ENCODE measurements around the gene NAA15.
"Not testable (repeated sequence)": the region's sequence is repeated elsewhere in the genome, so short reads cannot be mapped to it uniquely, and the experiment has no call there.

NAA15 gene

GRCh38 chr4:139454111-139455045 lies 153.1 kb downstream of the NAA15 start, which contains the start of gene RAB33B:
Gene RAB33B, plus strand, starts transcription at chr4:139454121. Its CDS starts 75 bp downstream, at chr4:139454196.
- Histone ChIP-seq H3K9ac (ENCODE audit: low read length) (peak within 1 kb of the TSS; percentile 79), H3K9me3 (ENCODE audit: control insufficient read depth, low read depth, low read length) (no peaks in the 10 kb centered on the region), H3K4me3 (ENCODE audit: low read length) (peak within 1 kb of the TSS; percentile 95), H3K4me1 (ENCODE audit: control insufficient read depth, low read depth, low read length) (peaks cover 19% of the 10 kb centered on the region), H3K36me3 (ENCODE audit: control insufficient read depth, low read depth, low read length) (no peaks in the 10 kb centered on the region), H3K27ac (ENCODE audit: low read length) (peak within 1 kb of the TSS; percentile 63), H3K27me3 (ENCODE audit: control insufficient read depth, insufficient read depth, low read length) (peaks cover 5% of the 10 kb centered on the region)

- Histone ChIP-seq H3K36me3 (ENCODE audit: control insufficient read depth, low read depth, low read length) (no peaks in the 10 kb centered on the region), H3K27me3 (ENCODE audit: control insufficient read depth, insufficient read depth, low read length) (peaks cover 5% of the 10 kb centered on the region), H3K9ac (ENCODE audit: low read length) (no peak overlapping the region), H3K4me3 (ENCODE audit: low read length) (peak overlapping the region; percentile 95), H3K27ac (ENCODE audit: low read length) (no peak overlapping the region), H3K4me1 (ENCODE audit: control insufficient read depth, low read depth, low read length) (peaks cover 22% of the 10 kb centered on the region), H3K9me3 (ENCODE audit: control insufficient read depth, low read depth, low read length) (no peaks in the 10 kb centered on the region)
These were observed 153.8 kb downstream of the NAA15 start for GRCh38 chr4:139455126-139455538.

- no peak overlapping the region for H3K9ac ChIP-seq (ENCODE audit: low read length)
- peaks cover 30% of the 10 kb centered on the region for H3K4me1 ChIP-seq (ENCODE audit: control insufficient read depth, low read depth, low read length)
- no peaks in the 10 kb centered on the region for H3K36me3 ChIP-seq (ENCODE audit: control insufficient read depth, low read depth, low read length)
- no peak overlapping the region for H3K4me3 ChIP-seq (ENCODE audit: low read length)
- H3K27me3 ChIP-seq (ENCODE audit: control insufficient read depth, insufficient read depth, low read length) = peaks cover 5% of the 10 kb centered on the region
- no peak overlapping the region for H3K27ac ChIP-seq (ENCODE audit: low read length)
- H3K9me3 ChIP-seq (ENCODE audit: control insufficient read depth, low read depth, low read length) = no peaks in the 10 kb centered on the region
These were observed 156.0 kb downstream of the NAA15 start for GRCh38 chr4:139457318-139457717.

GRCh38 chr4:139458543-139458942 lies 157.2 kb downstream of the NAA15 start:
- Histone ChIP-seq H3K27me3 (ENCODE audit: control insufficient read depth, insufficient read depth, low read length) (peaks cover 5% of the 10 kb centered on the region), H3K9ac (ENCODE audit: low read length) (no peak overlapping the region), H3K4me3 (ENCODE audit: low read length) (no peak overlapping the region), H3K36me3 (ENCODE audit: control insufficient read depth, low read depth, low read length) (no peaks in the 10 kb centered on the region), H3K9me3 (ENCODE audit: control insufficient read depth, low read depth, low read length) (no peaks in the 10 kb centered on the region), H3K27ac (ENCODE audit: low read length) (no peak overlapping the region), H3K4me1 (ENCODE audit: control insufficient read depth, low read depth, low read length) (peaks cover 25% of the 10 kb centered on the region)

GRCh38 chr4:139458999-139459398 lies 157.7 kb downstream of the NAA15 start:
- peaks cover 25% of the 10 kb centered on the region for H3K4me1 ChIP-seq (ENCODE audit: control insufficient read depth, low read depth, low read length)
- peaks cover 5% of the 10 kb centered on the region for H3K27me3 ChIP-seq (ENCODE audit: control insufficient read depth, insufficient read depth, low read length)
- no peak overlapping the region for H3K9ac ChIP-seq (ENCODE audit: low read length)
- H3K9me3 ChIP-seq (ENCODE audit: control insufficient read depth, low read depth, low read length) = no peaks in the 10 kb centered on the region
- no peak overlapping the region for H3K27ac ChIP-seq (ENCODE audit: low read length)
- H3K36me3 ChIP-seq (ENCODE audit: control insufficient read depth, low read depth, low read length) = no peaks in the 10 kb centered on the region
- no peak overlapping the region for H3K4me3 ChIP-seq (ENCODE audit: low read length)

- Histone ChIP-seq H3K27ac (ENCODE audit: low read length) (no peak overlapping the region), H3K27me3 (ENCODE audit: control insufficient read depth, insufficient read depth, low read length) (no peaks in the 10 kb centered on the region), H3K36me3 (ENCODE audit: control insufficient read depth, low read depth, low read length) (no peaks in the 10 kb centered on the region), H3K9me3 (ENCODE audit: control insufficient read depth, low read depth, low read length) (no peaks in the 10 kb centered on the region), H3K9ac (ENCODE audit: low read length) (peak overlapping the region; percentile 25), H3K4me3 (ENCODE audit: low read length) (peak overlapping the region; percentile 28), H3K4me1 (ENCODE audit: control insufficient read depth, low read depth, low read length) (peaks cover 24% of the 10 kb centered on the region)
These were observed 159.3 kb downstream of the NAA15 start for GRCh38 chr4:139460565-139460964.

- Histone ChIP-seq H3K36me3 (ENCODE audit: control insufficient read depth, low read depth, low read length) (no peaks in the 10 kb centered on the region), H3K9ac (ENCODE audit: low read length) (peak overlapping the region; percentile 25), H3K9me3 (ENCODE audit: control insufficient read depth, low read depth, low read length) (no peaks in the 10 kb centered on the region), H3K4me3 (ENCODE audit: low read length) (peak overlapping the region; percentile 28), H3K27me3 (ENCODE audit: control insufficient read depth, insufficient read depth, low read length) (no peaks in the 10 kb centered on the region), H3K4me1 (ENCODE audit: control insufficient read depth, low read depth, low read length) (peaks cover 18% of the 10 kb centered on the region), H3K27ac (ENCODE audit: low read length) (no peak overlapping the region)
These were observed 159.8 kb downstream of the NAA15 start for GRCh38 chr4:139461022-139461628.

GRCh38 chr4:139464512-139464911 lies 163.2 kb downstream of the NAA15 start:
- not testable (repeated sequence) for H3K36me3 ChIP-seq (ENCODE audit: control insufficient read depth, low read depth, low read length); H3K4me3 ChIP-seq (ENCODE audit: low read length); H3K27me3 ChIP-seq (ENCODE audit: control insufficient read depth, insufficient read depth, low read length); H3K9me3 ChIP-seq (ENCODE audit: control insufficient read depth, low read depth, low read length); H3K27ac ChIP-seq (ENCODE audit: low read length); H3K9ac ChIP-seq (ENCODE audit: low read length)
- peaks cover 16% of the 10 kb centered on the region for H3K4me1 ChIP-seq (ENCODE audit: control insufficient read depth, low read depth, low read length)

- Histone ChIP-seq H3K4me1 (ENCODE audit: control insufficient read depth, low read depth, low read length) (peaks cover 5% of the 10 kb centered on the region), H3K4me3 (ENCODE audit: low read length) (no peak overlapping the region), H3K36me3 (ENCODE audit: control insufficient read depth, low read depth, low read length) (no peaks in the 10 kb centered on the region), H3K9me3 (ENCODE audit: control insufficient read depth, low read depth, low read length) (no peaks in the 10 kb centered on the region), H3K27me3 (ENCODE audit: control insufficient read depth, insufficient read depth, low read length) (no peaks in the 10 kb centered on the region), H3K27ac (ENCODE audit: low read length) (no peak overlapping the region), H3K9ac (ENCODE audit: low read length) (no peak overlapping the region)
These were observed 164.6 kb downstream of the NAA15 start for GRCh38 chr4:139465922-139466321.

- not testable (repeated sequence) for H3K4me3 ChIP-seq (ENCODE audit: low read length); H3K27ac ChIP-seq (ENCODE audit: low read length); H3K27me3 ChIP-seq (ENCODE audit: control insufficient read depth, insufficient read depth, low read length); H3K9me3 ChIP-seq (ENCODE audit: control insufficient read depth, low read depth, low read length); H3K36me3 ChIP-seq (ENCODE audit: control insufficient read depth, low read depth, low read length); H3K4me1 ChIP-seq (ENCODE audit: control insufficient read depth, low read depth, low read length); H3K9ac ChIP-seq (ENCODE audit: low read length)
These were observed 167.5 kb downstream of the NAA15 start for GRCh38 chr4:139468756-139469155.

GRCh38 chr4:139469216-139469615 lies 167.9 kb downstream of the NAA15 start:
- H3K9ac ChIP-seq (ENCODE audit: low read length) = no peak overlapping the region
- no peak overlapping the region for H3K4me3 ChIP-seq (ENCODE audit: low read length)
- H3K27me3 ChIP-seq (ENCODE audit: control insufficient read depth, insufficient read depth, low read length) = no peaks in the 10 kb centered on the region
- H3K4me1 ChIP-seq (ENCODE audit: control insufficient read depth, low read depth, low read length) = no peaks in the 10 kb centered on the region
- H3K36me3 ChIP-seq (ENCODE audit: control insufficient read depth, low read depth, low read length) = peaks cover 10% of the 10 kb centered on the region
- no peak overlapping the region for H3K27ac ChIP-seq (ENCODE audit: low read length)
- H3K9me3 ChIP-seq (ENCODE audit: control insufficient read depth, low read depth, low read length) = no peaks in the 10 kb centered on the region

Measured in iPS-18a (cell line).